AG09319 (cell line): ENCODE results near the gene OSBPL8.
"Not testable (repeated sequence)": the region's sequence is repeated elsewhere in the genome, so short reads cannot be mapped to it uniquely, and the experiment has no call there.

Experiments
- DNase-seq: peaks from one replicate; pipeline ENCODE4 v3.0.0-alpha.2; 2010; ENCODE audit warnings: low read depth; ENCODE audit errors: extremely low read depth
- TF ChIP-seq, protein P1 (sequence below): IDR thresholded peaks from 2 replicates; pipeline ENCODE4 v1.5.1; 2011; ENCODE audit warnings: low read depth, mild to moderate bottlenecking, inconsistent platforms, low read length, moderate library complexity

Gene OSBPL8

DNA sequence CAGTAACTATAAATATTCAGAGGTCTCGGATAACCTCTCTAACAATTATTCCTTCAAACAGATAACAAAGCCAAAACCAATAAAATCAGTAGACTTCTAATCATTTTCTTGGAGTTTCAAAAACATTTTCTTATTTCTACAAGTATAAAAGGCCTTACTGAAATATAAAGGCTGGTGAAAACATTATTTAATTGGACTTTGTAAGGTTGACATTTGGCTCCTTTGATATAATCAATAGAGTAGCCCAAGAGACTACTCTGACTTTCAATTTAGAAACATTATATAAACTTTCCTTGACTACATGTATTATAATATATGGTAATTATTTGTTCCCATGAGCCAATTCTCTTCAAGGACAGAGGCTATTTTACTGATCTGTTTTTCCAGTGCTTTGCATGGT lies 68.3 kb downstream of the OSBPL8 start:
- no peak for DNase-seq
- TF ChIP-seq, protein P1, sequence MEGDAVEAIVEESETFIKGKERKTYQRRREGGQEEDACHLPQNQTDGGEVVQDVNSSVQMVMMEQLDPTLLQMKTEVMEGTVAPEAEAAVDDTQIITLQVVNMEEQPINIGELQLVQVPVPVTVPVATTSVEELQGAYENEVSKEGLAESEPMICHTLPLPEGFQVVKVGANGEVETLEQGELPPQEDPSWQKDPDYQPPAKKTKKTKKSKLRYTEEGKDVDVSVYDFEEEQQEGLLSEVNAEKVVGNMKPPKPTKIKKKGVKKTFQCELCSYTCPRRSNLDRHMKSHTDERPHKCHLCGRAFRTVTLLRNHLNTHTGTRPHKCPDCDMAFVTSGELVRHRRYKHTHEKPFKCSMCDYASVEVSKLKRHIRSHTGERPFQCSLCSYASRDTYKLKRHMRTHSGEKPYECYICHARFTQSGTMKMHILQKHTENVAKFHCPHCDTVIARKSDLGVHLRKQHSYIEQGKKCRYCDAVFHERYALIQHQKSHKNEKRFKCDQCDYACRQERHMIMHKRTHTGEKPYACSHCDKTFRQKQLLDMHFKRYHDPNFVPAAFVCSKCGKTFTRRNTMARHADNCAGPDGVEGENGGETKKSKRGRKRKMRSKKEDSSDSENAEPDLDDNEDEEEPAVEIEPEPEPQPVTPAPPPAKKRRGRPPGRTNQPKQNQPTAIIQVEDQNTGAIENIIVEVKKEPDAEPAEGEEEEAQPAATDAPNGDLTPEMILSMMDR, result no peak

DNA sequence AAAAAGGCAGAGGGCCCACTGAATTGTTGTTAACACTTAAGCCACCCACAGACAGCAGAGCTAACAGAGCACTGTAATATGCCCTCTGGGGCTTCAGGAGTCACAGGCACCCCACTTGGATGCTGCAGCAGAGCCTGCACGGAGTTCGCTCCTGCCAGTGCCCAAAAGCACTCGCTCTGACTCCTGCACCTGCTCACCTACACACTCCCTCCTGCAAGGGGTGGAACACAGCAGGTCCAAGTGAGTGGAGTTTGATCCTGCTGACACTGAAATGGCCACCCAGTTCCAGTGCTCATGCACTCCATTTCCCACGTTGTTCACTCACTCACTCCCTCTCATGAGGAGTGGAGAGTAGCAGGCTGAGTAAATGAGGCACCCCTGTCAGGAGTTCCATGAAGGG lies 68.8 kb downstream of the OSBPL8 start:
- no peak for DNase-seq
- TF ChIP-seq, protein P1, result no peak

DNA sequence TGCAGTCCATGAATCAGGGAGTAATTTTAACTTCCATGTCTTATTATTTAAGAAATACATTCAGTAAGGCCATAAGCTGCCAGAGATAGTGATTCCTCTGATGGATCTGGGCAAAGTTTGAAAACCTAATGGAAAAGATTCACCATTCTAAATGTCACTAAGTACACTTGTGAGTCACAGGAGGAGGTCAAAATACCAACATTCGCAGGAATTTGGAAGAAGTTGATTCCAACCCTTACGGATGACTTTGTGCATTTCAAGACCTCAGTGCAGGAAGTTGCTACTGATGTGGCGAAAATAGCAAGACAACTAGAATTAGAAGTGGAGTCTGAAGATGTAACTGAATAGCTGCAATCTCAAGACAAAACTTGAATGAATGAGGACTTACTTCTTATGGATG lies 69.8 kb downstream of the OSBPL8 start:
- no peak for DNase-seq
- TF ChIP-seq, protein P1, result no peak

DNA sequence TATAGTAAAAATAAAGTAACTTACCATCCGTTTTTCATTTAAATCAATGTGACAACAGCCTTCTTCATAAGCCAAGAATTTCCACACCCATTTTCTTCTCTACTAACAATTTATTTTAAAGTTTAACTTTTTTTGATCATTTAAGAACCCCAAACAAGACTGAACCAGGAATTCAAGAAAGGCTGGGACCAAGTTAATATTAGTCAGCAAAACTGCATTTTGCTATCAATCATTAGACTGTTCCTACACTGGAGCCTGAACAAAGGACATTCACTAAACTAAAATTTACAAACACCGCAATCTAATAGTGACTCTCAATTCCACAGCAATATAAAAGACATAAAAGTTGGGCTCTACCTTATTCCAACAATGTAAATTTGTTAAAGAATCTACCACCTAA lies 73.6 kb downstream of the OSBPL8 start:
- no peak for DNase-seq

DNA sequence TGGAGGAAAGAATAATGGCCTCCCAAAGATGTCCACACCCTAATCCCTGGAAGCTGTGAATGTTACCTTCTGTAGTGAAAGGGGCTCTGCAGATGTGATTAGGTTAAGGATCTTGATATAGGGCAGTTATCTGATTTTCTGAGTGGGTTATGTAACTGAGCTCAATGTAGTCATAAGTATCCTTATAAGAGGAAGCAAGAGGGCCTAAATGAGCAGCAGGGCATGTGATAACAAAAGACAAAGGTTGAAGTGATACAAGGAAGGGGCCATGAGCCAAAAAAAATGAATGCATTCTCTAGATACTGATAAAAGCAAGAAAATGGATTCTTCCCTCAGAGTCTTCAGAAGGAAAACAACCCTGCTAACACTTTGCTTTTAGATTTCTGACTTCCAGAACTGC lies 78.8 kb downstream of the OSBPL8 start:
- no peak for DNase-seq
- TF ChIP-seq, protein P1, result no peak

More for the DNA sequence above, 73.6 kb downstream of the OSBPL8 start:
- TF ChIP-seq, protein P1, result no peak

DNA sequence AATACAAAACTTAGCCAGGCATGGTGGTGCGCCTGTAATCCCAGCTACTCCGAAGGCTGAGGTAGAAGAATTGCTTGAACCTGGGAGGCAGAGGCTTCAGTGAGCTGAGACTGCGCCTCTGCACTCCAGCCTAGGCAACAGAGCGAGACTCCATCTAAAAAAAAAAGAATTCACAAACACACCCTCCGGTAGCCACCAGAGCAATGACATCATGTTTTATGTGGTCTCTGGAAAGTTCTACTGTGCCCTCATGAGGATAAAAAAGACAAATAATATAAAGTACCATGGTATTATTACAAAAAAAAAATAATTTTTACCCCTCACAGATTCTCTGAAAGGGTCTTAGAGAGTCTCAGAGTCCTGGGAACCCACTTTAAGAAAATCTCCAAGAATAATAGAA lies 81.5 kb downstream of the OSBPL8 start:
- TF ChIP-seq, protein P1, result no peak
- no peak for DNase-seq

DNA sequence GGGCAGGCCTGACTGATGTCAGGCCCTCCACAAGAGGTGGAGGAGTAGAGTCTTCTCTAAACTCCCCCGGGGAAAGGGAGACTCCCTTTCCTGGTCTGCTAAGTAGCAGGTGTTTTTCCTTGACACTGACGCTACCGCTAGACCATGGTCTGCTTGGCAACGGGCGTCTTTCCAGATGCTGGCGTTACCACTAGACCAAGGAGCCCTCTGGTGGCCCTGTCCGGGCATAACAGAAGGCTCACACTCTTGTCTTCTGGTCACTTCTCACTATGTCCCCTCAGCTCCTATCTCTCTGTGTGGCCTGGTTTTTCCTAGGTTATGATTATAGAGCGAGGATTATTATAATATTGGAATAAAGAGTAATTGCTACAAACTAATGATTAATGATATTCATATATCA lies 86.7 kb downstream of the OSBPL8 start:
- not testable (repeated sequence) for DNase-seq

DNA sequence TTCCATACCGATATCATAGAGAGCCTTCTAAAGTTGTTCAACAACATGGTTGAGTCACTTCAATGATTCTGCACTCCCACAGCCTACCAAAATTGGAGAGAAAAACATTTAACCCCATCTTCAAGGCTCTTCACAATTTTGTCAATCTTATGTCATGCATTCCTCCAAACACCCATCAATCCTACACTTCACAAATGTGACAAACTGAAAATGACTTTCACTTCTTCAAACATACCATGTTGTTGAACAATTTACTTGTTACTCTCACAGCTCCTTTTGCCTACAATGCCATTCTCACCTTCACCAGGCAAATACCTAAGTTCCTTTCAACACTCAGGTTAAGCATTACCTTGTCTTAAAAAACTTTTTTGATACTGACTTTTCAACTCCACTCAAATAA lies 88.0 kb downstream of the OSBPL8 start:
- TF ChIP-seq, protein P1, result no peak
- DNase-seq, result no peak
